Mucosa of rectum (tissue), 2 donors: ENCODE measurements around the gene RAB5A.
"Not testable (repeated sequence)": the region's sequence is repeated elsewhere in the genome, so short reads cannot be mapped to it uniquely, and the experiment has no call there.

ENCODE experiments used
- H3K27ac ChIP-seq, 2 donors: one replicate each; pipeline ENCODE4 v1.7.0; 2013; ENCODE audit warnings: inconsistent platforms in 2 of 2, low read depth in 2 of 2, low read length in 2 of 2
- H3K27me3 ChIP-seq, 2 donors: one replicate each; pipeline ENCODE4 v1.7.0; 2013; ENCODE audit warnings: low read length in 2 of 2; ENCODE audit not compliant: control insufficient read depth in 2 of 2, insufficient read depth in 2 of 2
- H3K36me3 ChIP-seq, 2 donors: one replicate each; pipeline ENCODE4 v1.7.0; 2013; ENCODE audit warnings: low read length in 2 of 2; ENCODE audit not compliant: control insufficient read depth in 2 of 2, insufficient read depth in 2 of 2
- H3K4me1 ChIP-seq, 2 donors: one replicate each; pipeline ENCODE4 v1.7.0; 2013; ENCODE audit warnings: low read length in 2 of 2, mild to moderate bottlenecking in 1 of 2; ENCODE audit not compliant: control insufficient read depth in 2 of 2, insufficient read depth in 2 of 2
- H3K4me3 ChIP-seq, 2 donors: one replicate each; pipeline ENCODE4 v1.7.0; 2013; ENCODE audit warnings: low read length in 2 of 2
- H3K9ac ChIP-seq, 2 donors: one replicate each; pipeline ENCODE4 v1.7.0; 2013; ENCODE audit warnings: low read length in 2 of 2, low read depth in 1 of 2, mild to moderate bottlenecking in 1 of 2
- H3K9me3 ChIP-seq, 2 donors: one replicate each; pipeline ENCODE4 v1.7.0; 2013; ENCODE audit warnings: low read length in 2 of 2; ENCODE audit not compliant: control insufficient read depth in 2 of 2
- donor health status: healthy.
- donor health status: Normal muscosa, but diverticular disease.

Gene RAB5A

DNA sequence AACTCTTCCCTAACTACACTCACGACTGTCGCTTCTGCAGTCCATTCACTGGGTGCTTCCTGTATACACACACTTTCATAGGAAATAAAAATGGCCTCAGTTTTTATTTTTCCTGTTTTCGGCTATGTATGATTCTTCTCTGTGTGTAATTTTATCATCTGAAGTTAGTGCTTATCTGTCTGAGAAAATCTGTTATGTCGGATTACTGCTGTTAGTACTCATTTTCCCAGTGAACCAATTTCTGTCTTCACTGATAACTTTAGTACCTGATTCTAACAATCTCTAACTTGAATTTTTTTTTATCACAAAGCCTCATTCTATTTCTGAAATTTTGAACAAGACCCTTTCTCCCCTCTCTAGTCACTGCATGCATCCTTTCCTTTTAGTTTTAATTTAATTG is 20.9 kb downstream of the RAB5A start:
- no peaks in the 10 kb centered on the region for H3K9me3 ChIP-seq
- no peak overlapping the region for H3K4me3 ChIP-seq
- no peak overlapping the region for H3K27ac ChIP-seq
- H3K27me3 ChIP-seq, result no peaks in the 10 kb centered on the region
- H3K36me3 ChIP-seq, result no peaks in the 10 kb centered on the region
- H3K4me1 ChIP-seq, result no peaks in the 10 kb centered on the region
- H3K9ac ChIP-seq, result no peak overlapping the region

DNA sequence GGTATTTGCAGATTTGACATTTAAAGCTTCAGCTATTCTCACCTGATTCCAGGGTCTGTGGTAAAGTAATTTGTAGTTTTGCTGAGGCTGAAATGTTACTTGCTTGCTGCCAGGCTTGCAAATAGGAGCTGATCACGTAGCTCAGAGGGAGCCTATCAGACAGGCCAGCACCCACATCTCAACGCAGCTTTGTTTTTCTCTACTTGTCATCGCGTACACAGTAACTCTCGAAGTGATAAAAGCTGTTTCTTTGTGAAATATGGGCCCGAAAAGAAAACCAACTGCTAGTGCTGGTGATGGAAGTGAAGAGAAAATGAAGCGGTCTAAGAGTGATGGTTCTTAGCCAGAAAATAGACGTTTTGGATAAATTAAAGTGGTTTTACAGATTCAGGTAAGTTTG is 23.4 kb downstream of the RAB5A start:
- no peak overlapping the region for H3K9ac ChIP-seq
- no peaks in the 10 kb centered on the region for H3K27me3 ChIP-seq
- no peaks in the 10 kb centered on the region for H3K4me1 ChIP-seq
- no peak overlapping the region for H3K4me3 ChIP-seq
- H3K9me3 ChIP-seq, result no peaks in the 10 kb centered on the region
- peaks cover 2 to 8% of the 10 kb centered on the region in 2 donors for H3K36me3 ChIP-seq
- H3K27ac ChIP-seq, result no peak overlapping the region

DNA sequence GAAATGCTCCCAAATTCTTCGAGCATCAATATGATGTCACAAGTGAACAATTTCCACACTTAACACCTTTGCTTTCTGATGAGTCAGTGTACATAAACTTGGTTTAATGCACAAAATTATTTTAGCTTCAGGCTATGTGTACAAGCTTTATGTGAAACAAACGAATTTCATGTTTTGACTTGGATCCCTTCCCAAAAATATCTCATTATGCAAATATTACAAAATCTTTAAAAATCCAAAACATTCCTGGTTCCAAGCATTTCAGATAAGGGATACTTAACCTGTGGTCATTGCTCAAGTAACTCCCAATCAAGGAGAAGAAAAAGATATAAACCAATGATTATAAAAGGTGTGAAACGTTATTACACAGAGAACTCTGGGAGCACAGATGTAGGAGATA is 25.2 kb downstream of the RAB5A start:
- no peaks in the 10 kb centered on the region for H3K9me3 ChIP-seq
- H3K4me3 ChIP-seq, result no peak overlapping the region
- H3K9ac ChIP-seq, result no peak overlapping the region
- H3K27me3 ChIP-seq, result no peaks in the 10 kb centered on the region
- no peak overlapping the region for H3K27ac ChIP-seq
- peaks cover 9 to 23% of the 10 kb centered on the region in 2 donors for H3K36me3 ChIP-seq
- H3K4me1 ChIP-seq, result no peaks in the 10 kb centered on the region

DNA sequence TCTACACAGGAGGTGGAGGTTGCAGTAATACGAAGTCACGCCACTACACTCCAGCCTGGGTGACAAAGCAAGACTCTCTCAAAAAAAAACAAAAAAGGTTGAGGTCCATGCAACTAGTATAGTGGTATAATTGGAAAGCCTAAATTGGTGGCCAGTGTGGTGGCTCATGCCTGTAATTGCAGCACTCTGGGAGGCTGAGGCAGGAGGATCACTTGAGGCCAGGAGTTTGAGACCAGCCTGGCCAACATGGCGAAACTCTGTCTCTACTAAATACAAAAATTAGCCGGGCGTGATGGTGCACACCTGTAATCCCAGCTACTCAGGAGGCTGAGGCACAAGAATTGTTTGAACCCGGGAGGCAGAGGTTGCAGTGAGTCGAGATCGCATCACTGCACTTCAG is 42.0 kb downstream of the RAB5A start:
- not testable (repeated sequence) for H3K27me3 ChIP-seq, H3K9ac ChIP-seq, H3K4me1 ChIP-seq, H3K36me3 ChIP-seq, H3K27ac ChIP-seq, H3K9me3 ChIP-seq, H3K4me3 ChIP-seq

DNA sequence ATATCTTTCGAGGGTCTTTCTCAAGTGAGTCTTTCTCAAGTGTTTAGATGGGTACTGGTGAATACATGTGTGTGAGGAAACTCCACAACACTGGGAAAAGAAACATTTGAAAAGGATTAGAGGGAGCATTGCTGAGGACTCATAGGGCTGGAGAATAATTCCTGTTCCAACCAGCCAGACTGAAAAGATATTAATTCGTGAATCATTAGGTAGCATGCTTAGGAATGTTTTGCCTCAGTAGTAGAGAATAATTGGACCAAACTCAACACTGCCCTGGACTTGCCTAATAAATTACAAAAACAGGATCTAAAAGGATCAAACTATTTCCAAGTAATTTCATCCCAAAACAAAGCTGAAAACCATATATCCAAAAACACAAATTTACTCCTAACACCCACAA is 47.9 kb downstream of the RAB5A start:
- Histone ChIP-seq H3K36me3 (no peaks in the 10 kb centered on the region), H3K27me3 (no peaks in the 10 kb centered on the region), H3K4me1 (no peaks in the 10 kb centered on the region), H3K27ac (no peak overlapping the region), H3K4me3 (no peak overlapping the region), H3K9me3 (no peaks in the 10 kb centered on the region), H3K9ac (no peak overlapping the region)

DNA sequence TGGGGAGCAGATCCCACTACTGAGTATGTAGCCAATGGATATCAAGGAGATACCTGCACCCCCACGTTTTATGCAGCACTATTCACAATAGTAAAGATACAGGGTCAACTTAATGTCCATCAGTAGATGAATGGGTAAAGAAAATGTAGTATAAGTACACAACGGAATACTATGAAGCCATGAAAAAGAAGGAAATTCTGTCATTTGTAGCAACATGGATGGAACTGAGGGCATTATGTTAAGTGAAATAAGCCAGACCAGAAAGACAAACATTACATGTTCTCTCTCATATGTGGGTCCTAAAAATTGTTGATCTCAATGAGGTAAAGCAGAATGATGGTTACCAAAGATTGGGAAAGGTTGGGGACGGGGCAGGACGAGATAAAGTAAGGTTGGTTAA is 50.6 kb downstream of the RAB5A start:
- H3K27me3 ChIP-seq, result no peaks in the 10 kb centered on the region
- H3K4me3 ChIP-seq, result no peak overlapping the region
- no peaks in the 10 kb centered on the region for H3K36me3 ChIP-seq
- no peaks in the 10 kb centered on the region for H3K4me1 ChIP-seq
- no peak overlapping the region for H3K9ac ChIP-seq
- no peak overlapping the region for H3K27ac ChIP-seq
- no peaks in the 10 kb centered on the region for H3K9me3 ChIP-seq

DNA sequence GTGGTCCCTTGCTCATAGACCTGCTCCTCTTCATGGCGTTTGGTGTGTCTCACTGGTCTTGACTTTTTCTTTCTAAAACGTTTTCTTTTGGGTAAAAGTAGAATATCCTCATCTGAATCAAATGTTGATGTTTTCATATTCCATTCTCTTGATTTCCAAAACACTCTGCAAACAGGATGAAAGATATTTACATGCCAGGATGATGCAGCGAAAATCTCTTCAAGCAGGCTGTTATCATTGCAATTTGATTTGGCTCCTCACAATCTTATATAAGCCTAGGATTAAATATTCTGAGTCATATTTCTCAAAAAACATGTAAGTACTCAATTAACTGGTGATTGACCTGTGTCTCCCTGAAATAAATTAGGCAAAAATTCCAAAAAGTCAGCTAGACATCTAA is 55.0 kb downstream of the RAB5A start:
- no peaks in the 10 kb centered on the region for H3K36me3 ChIP-seq

DNA sequence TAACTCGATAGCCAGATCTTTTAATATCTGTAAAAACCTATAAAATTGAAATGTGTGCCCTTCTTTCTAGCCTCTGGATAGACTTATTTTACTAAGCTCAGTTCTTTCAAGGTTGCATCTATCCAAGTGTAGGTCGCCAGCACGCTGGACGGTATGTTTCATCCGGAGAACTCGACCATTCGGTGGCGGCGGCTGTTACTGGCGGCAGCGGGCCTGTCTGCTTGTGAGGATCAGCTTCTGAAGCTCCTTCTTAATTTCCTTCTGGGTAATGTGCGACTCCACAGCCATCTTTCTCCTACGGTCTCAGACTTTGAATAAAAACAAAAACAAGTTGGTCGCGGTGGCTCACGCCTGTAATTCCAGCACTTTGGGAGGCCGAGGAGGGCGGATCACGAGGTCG is 61.1 kb downstream of the RAB5A start:
- Histone ChIP-seq H3K9ac (no peak overlapping the region), H3K4me3 (no peak overlapping the region), H3K27me3 (no peaks in the 10 kb centered on the region), H3K36me3 (no peaks in the 10 kb centered on the region), H3K27ac (no peak overlapping the region), H3K9me3 (no peaks in the 10 kb centered on the region), H3K4me1 (no peaks in the 10 kb centered on the region)

More for the DNA sequence above, 55.0 kb downstream of the RAB5A start:
- no peaks in the 10 kb centered on the region for H3K9me3 ChIP-seq
- no peak overlapping the region for H3K9ac ChIP-seq
- H3K4me1 ChIP-seq, result no peaks in the 10 kb centered on the region
- no peak overlapping the region for H3K27ac ChIP-seq
- no peaks in the 10 kb centered on the region for H3K27me3 ChIP-seq
- no peak overlapping the region for H3K4me3 ChIP-seq

DNA sequence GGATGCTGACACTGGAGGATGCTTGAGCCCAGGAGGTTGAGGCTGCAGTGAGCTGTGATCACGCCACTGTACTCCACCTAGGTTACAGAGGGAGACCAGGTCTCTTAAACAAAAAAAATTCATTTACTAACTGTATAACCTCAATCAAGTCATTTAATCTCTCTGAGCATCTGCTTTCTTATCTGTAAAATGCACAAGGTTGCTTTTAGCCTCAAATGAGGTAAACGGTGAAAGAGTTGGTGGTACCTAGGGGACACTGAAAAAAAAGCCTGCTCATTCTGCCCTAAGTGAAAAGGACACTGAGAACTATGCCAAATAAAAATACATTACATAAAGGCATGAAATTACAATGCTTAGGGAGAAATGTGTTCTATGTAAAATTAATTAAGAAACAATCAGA is 61.7 kb downstream of the RAB5A start:
- Histone ChIP-seq H3K4me3 (no peak overlapping the region), H3K9me3 (no peaks in the 10 kb centered on the region), H3K27ac (no peak overlapping the region), H3K27me3 (no peaks in the 10 kb centered on the region), H3K9ac (no peak overlapping the region), H3K36me3 (no peaks in the 10 kb centered on the region), H3K4me1 (no peaks in the 10 kb centered on the region)

DNA sequence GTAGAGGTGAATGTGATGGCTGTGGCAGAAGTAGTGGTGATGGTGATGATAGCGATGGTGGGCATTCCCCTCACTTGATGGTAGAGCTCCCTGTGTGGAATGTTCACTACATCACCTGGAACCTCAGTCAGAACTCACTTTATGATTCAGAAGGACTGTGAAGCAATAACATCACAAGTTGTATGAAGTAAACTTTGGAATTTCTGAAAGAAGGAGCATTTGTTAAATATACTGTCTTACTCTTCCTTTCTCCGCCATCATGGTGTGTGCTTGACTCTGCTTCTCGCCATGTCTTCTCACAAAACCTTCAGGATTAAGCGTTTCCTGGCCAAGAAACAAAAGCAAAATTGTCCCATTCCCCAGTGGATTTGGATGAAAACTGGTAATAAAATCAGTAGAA is 65.3 kb downstream of the RAB5A start, which contains the start of gene PP2D1:
Gene PP2D1 (minus strand): TSS at position 101 of the 400 bp plus-strand sequence. CDS start 192 bp downstream, outside the sequence.
- Histone ChIP-seq H3K27ac (no peak within 1 kb of the TSS), H3K4me1 (no peaks in the 10 kb centered on the region), H3K9me3 (no peaks in the 10 kb centered on the region), H3K4me3 (no peak within 1 kb of the TSS), H3K36me3 (no peaks in the 10 kb centered on the region), H3K27me3 (no peaks in the 10 kb centered on the region), H3K9ac (no peak within 1 kb of the TSS)

DNA sequence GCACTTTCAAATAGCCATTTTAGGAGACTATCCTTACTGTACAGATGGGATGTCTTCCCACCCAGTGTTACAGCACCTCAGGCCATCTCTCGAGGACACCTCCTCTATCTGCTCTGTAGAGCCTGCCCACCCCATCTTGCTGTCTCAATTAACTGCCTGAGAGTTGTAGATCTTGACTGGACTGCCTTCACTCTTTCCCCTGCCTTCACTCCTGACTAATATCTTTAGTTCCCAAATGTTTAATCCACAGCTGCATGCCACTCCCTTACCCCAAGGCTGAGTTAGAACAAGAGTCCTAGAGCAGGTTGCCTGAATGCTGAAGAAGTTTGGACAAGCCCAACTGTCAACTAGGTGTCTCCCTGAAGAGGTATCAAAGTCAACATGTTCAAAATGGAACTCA is 66.5 kb downstream of the RAB5A start:
- no peaks in the 10 kb centered on the region for H3K4me1 ChIP-seq
- no peak overlapping the region for H3K9ac ChIP-seq
- H3K27me3 ChIP-seq, result no peaks in the 10 kb centered on the region
- no peaks in the 10 kb centered on the region for H3K9me3 ChIP-seq
- H3K27ac ChIP-seq, result no peak overlapping the region
- no peak overlapping the region for H3K4me3 ChIP-seq
- no peaks in the 10 kb centered on the region for H3K36me3 ChIP-seq
